ENCODE measurements around the gene CPTP.
"Not testable (repeated sequence)": the region's sequence is repeated elsewhere in the genome, so short reads cannot be mapped to it uniquely, and the experiment has no call there.

The CPTP gene

GRCh38 chr1:1352786-1353388, 28.3 kb downstream of the CPTP start:
- no peak for DNase-seq

- no peak for DNase-seq
These were observed 29.0 kb downstream of the CPTP start for GRCh38 chr1:1353389-1354151.

GRCh38 chr1:1354271-1355247, 30.0 kb downstream of the CPTP start:
- no peak for DNase-seq

GRCh38 chr1:1355416-1355815, 30.8 kb downstream of the CPTP start:
- DNase-seq = peak; percentile 43

- no peak for DNase-seq
These were observed 31.7 kb downstream of the CPTP start for GRCh38 chr1:1356166-1356795.

- no peak for DNase-seq
These were observed 32.3 kb downstream of the CPTP start for GRCh38 chr1:1356796-1357401.

- no peak for DNase-seq
These were observed 33.4 kb downstream of the CPTP start for GRCh38 chr1:1357871-1358432.

GRCh38 chr1:1358433-1359271, 34.0 kb downstream of the CPTP start, which contains the start of gene MXRA8:
MXRA8 (minus strand) TSS chr1:1358555; CDS start chr1:1358504, 51 bp downstream.
- DNase-seq = peak; percentile 47

- DNase-seq = no peak
These were observed 34.7 kb downstream of the CPTP start for GRCh38 chr1:1359308-1359663.

- DNase-seq = no peak
These were observed 35.3 kb downstream of the CPTP start for GRCh38 chr1:1359664-1360468.

GRCh38 chr1:1360506-1361169, 36.0 kb downstream of the CPTP start:
- DNase-seq = no peak

- no peak for DNase-seq
These were observed 36.8 kb downstream of the CPTP start for GRCh38 chr1:1361233-1361981.

- no peak for DNase-seq
These were observed 37.4 kb downstream of the CPTP start for GRCh38 chr1:1361982-1362423.

- no peak for DNase-seq
These were observed 39.7 kb downstream of the CPTP start for GRCh38 chr1:1364266-1364665.

- DNase-seq = no peak
These were observed 41.5 kb downstream of the CPTP start for GRCh38 chr1:1365875-1366698.

- DNase-seq = no peak
These were observed 42.1 kb downstream of the CPTP start for GRCh38 chr1:1366699-1367066.

- no peak for DNase-seq
These were observed 42.7 kb downstream of the CPTP start for GRCh38 chr1:1367315-1367714.

- DNase-seq = not testable (repeated sequence)
These were observed 45.5 kb downstream of the CPTP start for GRCh38 chr1:1370094-1370493.
